NCI-H146 treated with DMSO at 0.1 percent for 48 hours (cell line): ENCODE results near the gene GNB1L.

Source experiments
- DNase-seq: peaks from one replicate; lab custom pipeline; 2025; ENCODE audit not compliant: unreplicated experiment; lab: John Stamatoyannopoulos, UW

GNB1L gene

DNA sequence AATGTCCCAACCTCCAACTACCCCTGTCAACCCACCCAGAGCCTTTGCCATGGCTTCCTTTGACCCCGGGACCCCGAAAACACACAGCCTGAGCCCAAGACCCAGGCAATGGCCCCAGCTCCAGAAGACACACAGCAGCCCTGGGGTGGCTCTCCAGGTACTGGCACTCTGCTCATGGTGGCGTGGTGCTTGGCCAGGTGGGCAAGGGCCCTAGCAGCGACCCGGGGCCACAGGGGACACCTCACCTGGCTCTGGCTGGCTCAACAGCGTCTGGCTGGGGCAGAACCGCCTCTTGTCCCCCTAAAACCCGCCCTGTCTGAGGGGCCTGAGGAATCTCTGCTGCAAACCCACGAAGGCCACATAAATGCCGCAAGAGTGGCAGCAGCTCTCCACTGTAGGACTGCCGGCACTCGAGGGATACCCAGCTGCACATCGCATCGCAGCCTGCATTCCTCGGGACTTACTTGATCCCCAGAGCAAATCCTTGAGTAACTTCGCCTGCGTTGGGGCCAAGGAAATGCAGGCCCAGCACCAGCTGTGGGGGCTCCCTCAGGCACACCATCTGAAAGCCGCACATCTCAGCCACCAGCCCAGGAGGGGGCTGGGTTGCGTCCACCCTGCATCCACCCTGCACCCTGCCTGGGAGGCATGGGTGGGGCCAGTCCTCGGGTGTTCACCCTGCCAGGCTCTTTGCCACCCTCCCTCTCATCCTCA lies 23.1 kb upstream of the GNB1L start:
- DNase-seq = no peak

DNA sequence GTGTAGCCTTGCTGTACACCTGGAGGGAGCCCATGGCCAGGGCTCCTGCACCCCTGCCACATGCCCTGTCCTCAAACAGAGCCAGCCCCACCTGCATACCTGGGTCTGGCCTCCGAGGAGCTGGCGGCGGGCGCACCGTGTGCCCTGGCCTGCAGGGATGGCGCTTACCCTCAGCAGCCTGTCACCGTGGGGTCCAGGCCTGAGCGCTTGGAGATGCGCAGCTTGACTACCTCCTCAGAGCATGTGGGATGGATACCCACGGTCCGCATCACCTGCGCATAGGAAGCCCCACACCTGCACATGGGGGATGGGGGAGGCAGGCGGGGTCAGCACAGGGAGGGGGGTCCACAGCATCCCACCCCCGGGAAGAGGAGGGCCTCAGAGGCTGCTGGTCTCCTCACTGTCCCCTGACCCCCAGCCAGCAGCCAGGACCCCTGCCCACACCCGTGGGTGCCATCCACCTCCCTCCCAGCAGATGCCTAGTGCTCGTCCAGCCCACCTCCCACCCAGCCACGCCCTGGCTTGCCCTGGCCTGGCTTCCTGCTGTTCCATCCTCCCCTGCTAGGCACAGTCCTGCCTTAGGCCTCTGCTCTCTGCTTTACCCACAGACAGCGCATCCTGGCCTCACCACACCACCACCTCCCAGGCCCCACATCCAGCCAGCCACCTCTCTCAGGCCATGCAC lies 22.4 kb upstream of the GNB1L start:
- no peak for DNase-seq

DNA sequence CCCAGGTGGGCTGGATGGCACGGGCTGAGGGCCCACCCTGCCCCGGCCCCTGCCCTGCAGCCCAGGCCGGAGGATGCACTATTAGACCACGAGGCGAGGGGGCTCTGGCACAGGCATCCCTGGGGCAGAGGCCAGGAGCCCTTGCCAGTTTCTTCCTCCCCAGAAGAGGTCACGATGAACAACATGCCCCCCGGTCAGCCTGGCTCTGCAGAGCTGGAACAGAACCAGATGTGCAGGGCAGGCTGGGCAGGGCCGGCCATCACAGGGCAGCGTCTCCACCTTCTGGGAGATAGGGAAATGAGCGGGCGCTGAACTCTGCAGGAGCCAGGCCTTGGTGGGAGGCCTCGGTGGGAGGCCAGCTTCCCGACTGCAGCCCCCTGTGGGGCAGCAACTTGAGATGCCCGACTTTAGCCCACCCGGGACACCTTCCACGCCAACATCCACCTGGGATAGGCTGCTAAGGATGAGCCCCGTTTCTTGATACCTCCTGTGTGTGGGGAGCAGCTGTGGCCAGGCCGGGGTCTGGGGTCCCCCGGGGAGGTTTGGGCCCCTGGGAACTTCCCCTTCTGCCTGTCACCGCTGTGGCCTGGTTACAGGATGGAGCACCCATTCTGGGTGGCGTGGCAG lies 21.8 kb upstream of the GNB1L start:
- DNase-seq = no peak

DNA sequence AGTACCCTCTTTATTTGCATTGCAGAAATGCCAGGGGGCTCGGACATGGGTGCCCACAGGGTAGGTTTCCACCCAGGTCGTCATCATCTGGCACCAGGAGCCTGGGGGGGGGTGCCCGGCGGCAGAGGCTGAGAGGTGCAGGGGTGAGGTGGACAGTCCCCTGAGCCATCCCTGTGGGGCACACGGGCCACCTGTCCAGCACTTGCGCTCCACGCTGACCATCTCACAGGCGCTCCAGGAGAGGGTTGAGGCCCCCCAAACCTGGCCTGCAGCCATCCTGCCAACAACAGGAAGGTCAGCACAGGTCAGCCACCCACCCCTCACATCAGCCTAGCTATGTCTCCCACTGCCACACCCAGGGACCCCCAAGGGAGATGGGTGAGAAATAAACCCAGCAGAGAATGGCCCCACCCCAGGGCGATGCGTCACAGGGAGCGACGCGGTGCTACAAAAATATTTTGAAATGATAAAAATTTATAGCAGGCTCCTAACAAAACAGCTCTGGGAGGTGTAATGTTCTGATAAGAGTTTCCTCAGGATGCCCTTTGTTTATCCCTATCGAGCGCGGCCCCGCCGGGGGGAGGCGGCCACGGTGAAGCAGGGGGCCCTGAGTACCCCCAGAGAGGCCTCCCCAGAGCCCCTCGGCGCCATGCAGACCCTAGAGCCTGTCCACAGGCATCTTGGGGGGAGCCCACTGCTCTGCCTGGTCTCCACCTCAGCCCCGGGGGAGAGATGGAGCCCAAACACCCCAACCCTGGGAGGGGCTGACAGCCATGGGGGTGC lies 21.0 kb upstream of the GNB1L start:
- DNase-seq = no peak

- DNase-seq = no peak
These were observed 20.4 kb upstream of the GNB1L start for GRCh38 chr22:19875061-19875530.

DNA sequence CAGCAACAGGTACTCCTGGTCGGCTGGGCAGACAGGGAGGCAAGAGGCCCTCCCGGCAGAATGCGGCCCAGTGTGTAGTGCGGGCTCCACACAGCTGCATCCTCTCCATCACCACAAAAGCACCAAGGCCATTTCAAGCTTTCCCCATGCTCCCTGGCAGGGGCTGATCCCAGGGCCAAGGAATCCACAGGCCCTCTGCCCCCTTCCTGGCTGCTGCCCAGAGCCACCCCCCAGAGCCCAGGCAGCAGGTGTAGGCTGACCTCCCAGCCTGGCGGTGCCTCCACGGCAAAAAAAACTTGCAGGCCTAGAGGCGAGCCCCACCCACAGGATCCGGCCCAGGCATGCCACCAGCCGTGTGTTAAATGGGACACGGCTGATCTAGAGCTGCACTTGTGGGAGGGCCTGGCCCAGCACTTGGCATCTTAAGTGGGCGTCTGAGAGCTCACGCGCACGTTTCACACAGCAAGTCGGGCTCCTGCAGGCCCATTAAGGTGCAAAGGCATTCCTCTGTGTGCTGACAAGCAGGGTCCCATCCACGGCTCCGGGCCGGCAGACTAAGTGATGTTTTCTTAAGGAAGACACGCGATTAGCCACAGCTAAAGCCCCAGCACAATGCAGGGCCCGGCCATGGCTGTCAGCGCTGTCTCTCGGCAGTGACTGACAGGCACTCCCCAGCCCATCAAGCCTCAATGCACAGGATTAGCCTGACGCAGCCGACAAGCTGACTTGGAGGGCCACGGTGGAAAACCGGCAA lies 19.8 kb upstream of the GNB1L start:
- DNase-seq = no peak

- DNase-seq = no peak
These were observed 19.3 kb upstream of the GNB1L start for GRCh38 chr22:19873960-19874306.

- DNase-seq = no peak
These were observed 18.7 kb upstream of the GNB1L start for GRCh38 chr22:19873138-19873959.

GRCh38 chr22:19872779-19873137 lies 18.1 kb upstream of the GNB1L start:
- DNase-seq = no peak

GRCh38 chr22:19871845-19872778 lies 17.4 kb upstream of the GNB1L start:
- no peak for DNase-seq

GRCh38 chr22:19871023-19871844 lies 16.6 kb upstream of the GNB1L start:
- no peak for DNase-seq

DNA sequence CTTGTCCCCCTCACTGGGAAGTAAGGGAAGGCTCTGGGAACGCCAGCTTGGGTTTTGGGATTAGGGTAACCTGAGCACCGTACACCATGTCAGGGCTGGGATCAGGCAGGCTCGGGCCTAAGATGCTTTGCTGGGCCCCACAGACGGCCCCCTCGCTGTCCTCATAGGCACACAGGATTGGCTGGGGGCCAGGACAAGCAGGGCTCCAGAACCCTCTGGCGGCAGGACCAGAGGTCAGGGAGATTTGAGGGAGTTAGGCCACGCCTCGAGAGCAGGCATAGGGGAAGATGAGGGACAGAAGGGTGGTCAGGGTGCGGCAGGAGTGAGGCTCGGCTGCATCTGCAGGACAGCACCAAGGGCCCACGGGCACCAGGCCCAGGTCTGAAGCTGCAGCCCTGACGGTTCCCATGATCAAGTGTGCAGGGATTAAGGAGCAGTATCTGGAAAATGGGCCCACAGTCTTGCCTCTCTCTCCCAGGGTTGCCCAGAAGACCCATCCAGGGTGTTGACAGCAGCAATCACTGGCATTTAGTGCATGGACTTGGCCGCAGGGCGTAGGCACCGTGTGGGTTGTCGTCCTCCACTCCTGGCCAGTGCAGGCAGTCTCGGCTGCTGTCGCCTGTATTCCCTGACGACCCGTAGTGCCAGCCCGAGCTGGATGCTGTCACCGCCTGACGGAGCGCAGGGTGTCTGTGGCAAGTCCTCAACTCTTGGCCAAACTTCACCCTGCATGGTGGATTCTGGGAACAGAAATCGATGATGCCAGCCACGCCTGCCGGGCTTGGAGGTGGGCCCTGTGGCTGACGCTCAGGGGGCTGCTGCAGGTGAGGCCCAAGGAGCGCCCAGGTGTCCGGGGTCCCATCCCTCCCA lies 15.7 kb upstream of the GNB1L start:
- DNase-seq = no peak

DNA sequence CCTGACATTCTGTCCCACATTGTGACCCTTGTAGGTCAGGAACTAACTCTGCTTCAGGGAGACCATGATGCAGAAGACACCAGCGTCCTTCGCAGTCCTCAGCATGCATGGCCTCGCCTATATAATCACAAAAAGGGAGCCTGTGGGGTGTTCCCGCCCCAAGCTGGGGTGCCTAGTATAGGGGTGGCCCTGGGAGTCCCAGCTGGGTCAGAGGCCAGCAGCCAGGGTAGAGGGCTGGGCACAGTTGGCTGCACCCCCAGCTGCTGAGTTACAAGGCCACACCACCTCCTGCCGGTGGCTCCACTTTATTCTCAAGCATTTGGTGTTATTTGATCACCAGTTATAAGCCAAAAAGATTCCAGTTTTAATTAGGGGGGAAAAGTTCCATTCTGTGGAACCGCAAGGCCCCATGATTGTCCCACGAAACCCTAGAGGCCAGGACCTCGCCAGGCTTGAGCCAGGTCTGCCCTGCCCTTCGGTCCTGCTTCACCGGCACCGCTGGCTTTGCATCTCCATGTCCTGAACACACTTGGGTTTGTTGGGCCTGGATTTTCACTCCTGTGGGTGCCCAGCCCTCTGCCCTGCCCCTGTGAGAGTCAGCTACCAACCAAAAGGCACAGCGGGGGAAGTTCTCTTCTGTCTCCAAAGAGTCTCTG lies 15.0 kb upstream of the GNB1L start:
- DNase-seq = no peak

GRCh38 chr22:19868773-19869471 lies 14.2 kb upstream of the GNB1L start:
- no peak for DNase-seq

DNA sequence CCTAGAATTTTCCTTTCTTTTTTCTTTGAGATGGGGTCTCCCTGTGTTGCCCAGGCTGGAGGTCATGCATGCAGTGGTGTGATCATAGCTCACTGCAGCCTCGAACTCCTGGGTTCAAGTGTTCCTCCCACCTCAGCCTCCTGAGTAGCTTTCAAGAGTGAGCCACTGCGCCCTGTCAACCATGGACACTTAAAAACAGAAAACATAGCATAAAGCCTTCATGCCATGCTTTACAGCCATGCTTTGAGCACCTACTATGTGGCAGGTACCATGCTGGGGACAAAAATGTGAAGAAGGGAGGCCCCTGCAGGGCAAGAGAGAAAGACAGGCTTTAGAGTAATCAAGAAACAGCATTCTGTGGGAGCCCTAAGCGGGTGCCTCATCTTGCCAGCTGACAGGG lies 13.7 kb upstream of the GNB1L start:
- DNase-seq = no peak

DNA sequence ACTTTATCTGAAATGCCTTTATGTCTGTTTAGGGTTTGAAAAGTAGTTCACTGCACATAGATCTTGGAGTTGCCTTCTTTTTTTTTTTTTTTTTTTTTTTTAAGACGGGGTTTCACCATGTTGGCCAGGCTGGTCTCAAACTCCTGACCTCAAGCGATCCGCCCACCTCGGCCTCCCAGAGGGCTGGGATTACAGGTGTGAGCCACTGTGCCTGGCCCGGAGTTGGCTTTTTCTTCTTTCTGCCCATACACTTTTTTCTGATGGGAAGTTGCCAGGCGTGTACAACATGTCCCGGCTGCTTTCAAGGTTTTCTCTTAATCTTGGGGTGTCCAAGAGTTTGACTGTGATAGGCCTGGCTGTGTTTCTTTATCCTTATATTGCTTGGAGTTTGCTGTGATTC lies 12.9 kb upstream of the GNB1L start:
- no peak for DNase-seq
